H1 (cell line): Measurements from ENCODE around the gene PRAME. TPM values are rescaled to one million over a fixed set of nuclear protein-coding genes. Genes with fewer than 3 reads are reported as not detected.

Source experiments
- CTCF ChIA-PET: fragments of 300-600 bp; sonication (Branson Sonifier 250); formaldehyde crosslinking; loops from one replicate; lab custom pipeline; 2021; ENCODE audit not compliant: partially characterized antibody; lab: Charles Lee
- POLR2A ChIA-PET: fragments of 300-600 bp; sonication (Branson Sonifier 250); formaldehyde crosslinking; loops from one replicate; lab custom pipeline; 2021; ENCODE audit warnings: inconsistent platforms; ENCODE audit not compliant: partially characterized antibody; lab: Charles Lee
- DNase-seq, 2 experiments: peaks; one replicate each; pipeline versions ENCODE4 v3.0.0 to v3.0.0-alpha.2; 2010 to 2022; ENCODE audit warnings: low spot score in 2 of 2, low read depth in 1 of 2, mixed read lengths in 1 of 2
- FAIRE-seq: peaks from 2 replicates; lab custom pipeline; 2011; peaks lifted over from hg19 to GRCh38; lab: Jason Lieb, UNC
- H2AFZ ChIP-seq: 2 replicates; pipeline ENCODE4 v1.8.1; 2012; ENCODE audit warnings: low read length, inconsistent platforms
- H2AK5ac ChIP-seq: 2 replicates; pipeline ENCODE4 v1.6.1; 2013; ENCODE audit warnings: low read depth, low read length
- H2BK120ac ChIP-seq: replicated peaks from 2 replicates; pipeline ENCODE3; 2013; ENCODE audit warnings: low read depth, low read length, inconsistent platforms
- H2BK12ac ChIP-seq: 2 replicates; pipeline ENCODE4 v1.6.1; 2013; ENCODE audit warnings: low read depth, low read length
- H2BK15ac ChIP-seq: 2 replicates; pipeline ENCODE4 v1.6.1; 2013; ENCODE audit warnings: low read length
- H2BK20ac ChIP-seq: 2 replicates; pipeline ENCODE4 v1.6.1; 2013; ENCODE audit warnings: low read length
- H2BK5ac ChIP-seq: 2 replicates; pipeline ENCODE4 v1.6.1; 2013; ENCODE audit warnings: low read depth, low read length
- H3K14ac ChIP-seq: 2 replicates; pipeline ENCODE4 v1.6.1; 2013; ENCODE audit warnings: inconsistent platforms; ENCODE audit not compliant: insufficient read length
- H3K18ac ChIP-seq: 2 replicates; pipeline ENCODE4 v1.6.1; 2013; ENCODE audit warnings: low read length; ENCODE audit errors: extremely low read depth
- H3K23ac ChIP-seq: 2 replicates; pipeline ENCODE4 v1.6.1; 2013; ENCODE audit warnings: inconsistent platforms; ENCODE audit not compliant: insufficient read length
- H3K23me2 ChIP-seq: 2 replicates; pipeline ENCODE4 v1.6.1; 2013; ENCODE audit warnings: low read depth, low read length
- H3K27ac ChIP-seq: 2 replicates; pipeline ENCODE4 v1.6.1; 2011; ENCODE audit warnings: low read depth, low read length, inconsistent platforms
- H3K27me3 ChIP-seq, 4 experiments: replicated peaks in 1 of 4; 1 replicate in 1 of 4; 2 replicates in 3 of 4; pipeline versions ENCODE4 v1.6.1 to v1.8.1; 2011 to 2013; ENCODE audit warnings: low read length in 3 of 4, mild to moderate bottlenecking in 3 of 4, inconsistent platforms in 2 of 4, mixed read lengths in 2 of 4, moderate library complexity in 1 of 4; ENCODE audit not compliant: control insufficient read depth in 3 of 4, insufficient read depth in 3 of 4; ENCODE audit errors: extremely low read depth in 1 of 4
- H3K36me3 ChIP-seq, 4 experiments: 2 replicates each; pipeline versions ENCODE4 v1.6.1 to v1.8.1; 2011 to 2013; ENCODE audit warnings: mild to moderate bottlenecking in 4 of 4, low read length in 3 of 4, moderate library complexity in 2 of 4, control low read depth in 1 of 4, inconsistent platforms in 1 of 4; ENCODE audit not compliant: insufficient read depth in 4 of 4, control insufficient read depth in 2 of 4
- H3K4ac ChIP-seq: replicated peaks from 2 replicates; pipeline ENCODE3; 2013; ENCODE audit warnings: low read length, low read depth, mixed read lengths, inconsistent platforms; ENCODE audit not compliant: insufficient read length
- H3K4me1 ChIP-seq, 4 experiments: replicated peaks in 1 of 4; 1 replicate in 1 of 4; 2 replicates in 3 of 4; pipeline versions ENCODE4 v1.6.1 to v1.8.1; 2011 to 2013; ENCODE audit warnings: low read length in 3 of 4, inconsistent platforms in 2 of 4, mixed read lengths in 1 of 4; ENCODE audit not compliant: insufficient read depth in 4 of 4, control insufficient read depth in 3 of 4
- H3K4me2 ChIP-seq, 2 experiments: 2 replicates each; pipeline versions ENCODE4 v1.6.1 to v1.8.1; 2011 to 2013; ENCODE audit warnings: low read depth in 2 of 2, low read length in 2 of 2, control low read depth in 1 of 2, inconsistent platforms in 1 of 2, mild to moderate bottlenecking in 1 of 2; ENCODE audit not compliant: insufficient read depth in 1 of 2
- H3K4me3 ChIP-seq, 4 experiments: fragments of 200-600, 300-600 bp in 1 of 4; sonication (generic), shearing (Covaris generic), sonication (Bioruptor Twin) in 1 of 4; 2 replicates each; pipeline versions ENCODE4 v1.5.1 to v1.8.1; 2011 to 2016; ENCODE audit warnings: low read length in 4 of 4, low read depth in 3 of 4, control low read depth in 2 of 4, inconsistent platforms in 2 of 4, mild to moderate bottlenecking in 2 of 4, mixed read lengths in 1 of 4, moderate library complexity in 1 of 4; ENCODE audit not compliant: insufficient read depth in 2 of 4; ENCODE audit errors: extremely low read depth in 1 of 4
- H3K56ac ChIP-seq: replicated peaks from 2 replicates; pipeline ENCODE3; 2013; ENCODE audit warnings: low read depth, mild to moderate bottlenecking, mixed read lengths, low read length, inconsistent platforms; ENCODE audit not compliant: insufficient read length
- H3K79me1 ChIP-seq: 2 replicates; pipeline ENCODE4 v1.6.1; 2013; ENCODE audit warnings: low read depth, low read length, control low read depth
- H3K79me2 ChIP-seq, 2 experiments: 2 replicates each; pipeline versions ENCODE4 v1.6.1 to v1.8.1; 2012 to 2013; ENCODE audit warnings: low read length in 2 of 2, mild to moderate bottlenecking in 2 of 2, inconsistent platforms in 1 of 2; ENCODE audit not compliant: insufficient read depth in 2 of 2, control insufficient read depth in 1 of 2
- H3K9ac ChIP-seq, 4 experiments: replicated peaks in 1 of 4; 1 replicate in 1 of 4; 2 replicates in 3 of 4; pipeline versions ENCODE4 v1.6.1 to v1.8.1; 2011 to 2013; ENCODE audit warnings: low read depth in 3 of 4, low read length in 3 of 4, control low read depth in 2 of 4, mild to moderate bottlenecking in 2 of 4, moderate library complexity in 2 of 4, inconsistent platforms in 1 of 4; ENCODE audit errors: extremely low read depth in 1 of 4
- H3K9me3 ChIP-seq, 2 experiments: 2 replicates each; pipeline versions ENCODE4 v1.6.1 to v1.8.1; 2012 to 2013; ENCODE audit warnings: mild to moderate bottlenecking in 2 of 2, moderate library complexity in 2 of 2, control low read depth in 1 of 2, inconsistent platforms in 1 of 2, low read depth in 1 of 2, low read length in 1 of 2, mixed read lengths in 1 of 2; ENCODE audit not compliant: insufficient read depth in 2 of 2
- H4K20me1 ChIP-seq, 2 experiments: replicated peaks in 1 of 2; 2 replicates each; pipeline versions ENCODE3 to v1.8.1; 2011 to 2013; ENCODE audit warnings: inconsistent platforms in 2 of 2, low read length in 2 of 2, mild to moderate bottlenecking in 1 of 2; ENCODE audit not compliant: insufficient read depth in 2 of 2, control insufficient read depth in 1 of 2
- H4K5ac ChIP-seq: 2 replicates; pipeline ENCODE4 v1.6.1; 2013; ENCODE audit warnings: low read length, low read depth, mixed read lengths, inconsistent platforms; ENCODE audit not compliant: insufficient read length
- H4K8ac ChIP-seq: 2 replicates; pipeline ENCODE4 v1.8.0; 2013; ENCODE audit warnings: mild to moderate bottlenecking, moderate library complexity, low read length, inconsistent platforms; ENCODE audit not compliant: insufficient read depth; ENCODE audit errors: extremely low read depth
- H4K91ac ChIP-seq: replicated peaks from 2 replicates; pipeline ENCODE3; 2013; ENCODE audit warnings: low read length, mixed read lengths, inconsistent platforms; ENCODE audit not compliant: insufficient read length
- BRCA1 ChIP-seq: IDR thresholded peaks from 2 replicates; pipeline ENCODE4 v1.6.1; 2012; ENCODE audit warnings: low read depth, low read length, improper control_type of control experiment
- SP2 ChIP-seq: IDR thresholded peaks from 2 replicates; pipeline ENCODE4 v1.6.1; 2012; ENCODE audit warnings: mild to moderate bottlenecking, low read length, inconsistent platforms
- SRF ChIP-seq: IDR thresholded peaks from 2 replicates; pipeline ENCODE4 v1.6.1; 2011; ENCODE audit warnings: mild to moderate bottlenecking, low read depth, low read length, moderate library complexity
- YY1 ChIP-seq: IDR thresholded peaks from 2 replicates; pipeline ENCODE4 v1.6.1; 2011; ENCODE audit warnings: low read depth, mild to moderate bottlenecking, low read length
- WGBS, 2 experiments: shearing (Covaris generic) in 1 of 2; methylation state at CpG; one replicate each; pipeline versions ENCODE4 v1.1.6 to v1.1.7; 2013 to 2015; ENCODE audit warnings: low lambda C conversion rate in 2 of 2, mixed read lengths in 2 of 2, inconsistent platforms in 1 of 2, low coverage in 1 of 2, missing lambda C conversion rate in 1 of 2; ENCODE audit not compliant: insufficient replicate concordance in 2 of 2, insufficient coverage in 1 of 2, insufficient read length in 1 of 2; ENCODE audit errors: extremely low coverage in 1 of 2, missing lambda C conversion rate in 1 of 2; 5-methylcytosine and 5-hydroxymethylcytosine counted together
- polyA plus RNA-seq, 7 experiments: library from polyadenylated mRNA; depleted of rRNA in 3 of 7; stranded (reverse) in 5 of 7; unstranded in 2 of 7; fragments of >200 nt in 5 of 7; fragments of 200-250 nt in 2 of 7; gene quantifications; 1 replicate in 5 of 7; 2 replicates in 1 of 7; 4 replicates in 1 of 7; pipeline versions ENCODE4 v1.2.1 to v1.2.3, GENCODE V29; 2011 to 2013; ENCODE audit warnings: missing spikeins in 2 of 7, mixed read lengths in 2 of 7
- total RNA-seq: library from RNA; stranded (reverse); fragmentation: NEBNext Ultra II Directional; extraction: Animal tissue kit (Norgen Biotek cat#: 25700); gene quantifications from 2 replicates; pipeline ENCODE4 v1.2.1, GENCODE V29; 2021
- TF ChIP-seq, protein P1 (sequence below): IDR thresholded peaks from 2 replicates; pipeline ENCODE4 v1.6.1; 2012; ENCODE audit warnings: low read length, inconsistent platforms

The PRAME gene
- total and polyA plus RNA-seq, 2 of the 8 experiments (the other 6 are each of a cell fraction or from before 2014, with no cell fraction given) = 0.15 to 1.1 TPM

DNA sequence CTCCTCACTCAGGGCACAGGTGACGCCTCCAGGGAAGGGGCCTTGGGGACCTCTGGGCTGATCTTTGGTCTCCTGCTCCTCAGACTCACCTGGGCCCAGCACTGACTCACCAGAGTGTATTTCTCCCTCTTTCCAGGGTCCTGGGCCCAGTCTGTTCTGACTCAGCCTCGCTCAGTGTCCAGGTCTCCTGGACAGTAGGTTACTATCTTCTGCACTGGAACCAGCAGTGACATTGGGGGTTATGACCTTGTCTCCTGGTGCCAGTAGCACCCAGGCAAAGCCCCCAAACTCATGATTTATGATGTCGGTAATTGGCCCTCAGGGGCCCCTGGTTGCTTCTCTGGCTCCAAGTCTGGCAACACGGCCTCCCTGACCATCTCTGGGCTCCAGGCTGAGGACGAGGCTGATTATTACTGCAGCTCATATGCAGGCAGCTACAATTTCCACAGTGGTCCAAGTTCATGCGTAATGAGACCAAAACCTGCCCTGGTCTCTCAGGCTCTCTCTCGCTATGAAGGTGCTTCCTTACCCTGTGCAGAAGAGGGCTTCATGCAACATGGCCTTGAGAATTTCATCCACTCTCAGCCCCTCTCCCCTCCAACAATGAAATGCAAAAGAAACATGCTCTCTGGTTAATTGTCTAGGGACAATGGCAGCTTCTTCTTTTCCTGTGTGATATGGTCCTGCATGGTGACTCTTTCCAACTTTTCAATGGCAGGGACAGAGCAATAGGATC lies 21.0 kb upstream of the PRAME start:
- Histone ChIP-seq H4K91ac (no peak overlapping the region), H2BK15ac (no peak overlapping the region), H3K4me3 (no peak overlapping the region), H3K79me1 (no peaks in the 10 kb centered on the region), H3K27me3 (peaks cover 13 to 36% (median 28%) of the 10 kb centered on the region in 4 experiments), H3K23ac (no peak overlapping the region), H3K36me3 (no peaks in the 10 kb centered on the region), H3K4me1 (no peaks in the 10 kb centered on the region), H3K56ac (no peak overlapping the region), H4K20me1 (no peaks in the 10 kb centered on the region), H2BK12ac (no peak overlapping the region), H3K27ac (no peak overlapping the region), H3K9ac (no peak overlapping the region), H2BK5ac (no peak overlapping the region), H3K79me2 (no peaks in the 10 kb centered on the region), H3K14ac (no peak overlapping the region), H2AK5ac (no peak overlapping the region), H3K23me2 (no peaks in the 10 kb centered on the region), H2BK120ac (no peak overlapping the region), H2BK20ac (no peak overlapping the region), H3K4me2 (no peak overlapping the region), H4K5ac (no peak overlapping the region), H2AFZ (no peak overlapping the region), H3K9me3 (peaks cover 10 to 37% of the 10 kb centered on the region in 2 experiments), H4K8ac (no peak overlapping the region; the same call in 1 of the 2 replicates), H3K18ac (no peak overlapping the region), H3K4ac (no peak overlapping the region)
- no peak for TF ChIP-seq SRF
- no peak for TF ChIP-seq SP2
- TF ChIP-seq, protein P1, sequence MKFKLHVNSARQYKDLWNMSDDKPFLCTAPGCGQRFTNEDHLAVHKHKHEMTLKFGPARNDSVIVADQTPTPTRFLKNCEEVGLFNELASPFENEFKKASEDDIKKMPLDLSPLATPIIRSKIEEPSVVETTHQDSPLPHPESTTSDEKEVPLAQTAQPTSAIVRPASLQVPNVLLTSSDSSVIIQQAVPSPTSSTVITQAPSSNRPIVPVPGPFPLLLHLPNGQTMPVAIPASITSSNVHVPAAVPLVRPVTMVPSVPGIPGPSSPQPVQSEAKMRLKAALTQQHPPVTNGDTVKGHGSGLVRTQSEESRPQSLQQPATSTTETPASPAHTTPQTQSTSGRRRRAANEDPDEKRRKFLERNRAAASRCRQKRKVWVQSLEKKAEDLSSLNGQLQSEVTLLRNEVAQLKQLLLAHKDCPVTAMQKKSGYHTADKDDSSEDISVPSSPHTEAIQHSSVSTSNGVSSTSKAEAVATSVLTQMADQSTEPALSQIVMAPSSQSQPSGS = no peak
- TF ChIP-seq YY1 = no peak
- TF ChIP-seq BRCA1 = no peak
- POLR2A ChIA-PET = no interaction called here
- WGBS, 2 experiments = 82% methylated on average over 6 of the region's 7 CpGs; no CpG with 5 or more reads in 1 of the 2 experiments
- FAIRE-seq (no peak), DNase-seq (no peak)
- CTCF ChIA-PET = no interaction called here
